Measurements from ENCODE around the gene TOMM7. TPM values are rescaled to one million over a fixed set of nuclear protein-coding genes. Genes with fewer than 3 reads are reported as not detected.

The TOMM7 gene
- total RNA-seq, 1 experiment from 2014 or later: 325 TPM

- intact Hi-C loops (cut with micrococcal nuclease): loop anchor here (5.0 kb wide), 1 partner anchor 149 kb away; the partner anchor contains the start of gene HYCC1
- H3K79me2 ChIP-seq (ENCODE audit: insufficient read depth, low read length): no peaks in the 10 kb centered on the region
- no peak overlapping the region for H2AFZ ChIP-seq (ENCODE audit: low read depth, low read length, poor library complexity, severe bottlenecking)
- H3K27ac ChIP-seq (ENCODE audit: low read depth, low read length): no peak overlapping the region
- no peaks in the 10 kb centered on the region for H3K9me2 ChIP-seq (ENCODE audit: insufficient read depth)
- POLR2A ChIA-PET: no interaction called here
- no peaks in the 10 kb centered on the region for H4K20me1 ChIP-seq (ENCODE audit: insufficient read depth)
- BruUV-seq (replicated peaks): no TSS peak
- DNase-seq (ENCODE audit: low read depth, low spot score) (no peak), ATAC-seq (no peak)
- peaks cover 2 to 7% of the 10 kb centered on the region in 2 experiments; a peak in 1 of 4 replicates for H3K36me3 ChIP-seq (ENCODE audit: control insufficient read depth in 1 of 2, insufficient read depth in 2 of 2, low read length in 2 of 2)
- RAD21 ChIA-PET (ENCODE audit: low non-redundant PET in 1 of 2, low total read pairs in 2 of 2, uncharacterized antibody in 2 of 2, unreplicated experiment in 2 of 2): no interaction called here
- TF ChIP-seq REST (IDR thresholded peaks at IDR 0.05; ENCODE audit: low read depth) (no peak), YY1 (IDR thresholded peaks at IDR 0.05; ENCODE audit: extremely low read depth, insufficient replicate concordance, low read depth, low read length) (no peak), SRF (IDR thresholded peaks at IDR 0.05; ENCODE audit: low read depth) (no peak), FOSL1 (IDR thresholded peaks at IDR 0.05; ENCODE audit: low read depth) (no peak), POLR2A (IDR thresholded peaks at IDR 0.05; ENCODE audit: borderline replicate concordance, extremely low read depth, insufficient read depth, insufficient read length) (no peak), SIN3A (IDR thresholded peaks at IDR 0.05; ENCODE audit: low read depth) (no peak), ZFX (IDR thresholded peaks at IDR 0.05) (no peak), ELF1 (IDR thresholded peaks at IDR 0.05; ENCODE audit: borderline replicate concordance, low read depth) (no peak), RAD21 (IDR thresholded peaks at IDR 0.05; ENCODE audit: low read depth) (no peak), MAX (IDR thresholded peaks at IDR 0.05) (no peak), EZH2phosphoT487 (IDR thresholded peaks at IDR 0.05; ENCODE audit: borderline replicate concordance) (no peak), EGR1 (IDR thresholded peaks at IDR 0.05; ENCODE audit: low read depth) (no peak), SP1 (IDR thresholded peaks at IDR 0.05; ENCODE audit: low read depth) (no peak), TCF7L2 (IDR thresholded peaks at IDR 0.05; ENCODE audit: borderline replicate concordance, extremely low read depth, insufficient read depth, insufficient read length) (no peak), EZH2 (IDR thresholded peaks at IDR 0.05) (no peak), ATF3 (IDR thresholded peaks at IDR 0.05) (no peak), CBX3 (IDR thresholded peaks at IDR 0.05; ENCODE audit: low read depth) (no peak)
- H3K4me1 ChIP-seq (ENCODE audit: control insufficient read depth in 1 of 2, insufficient read depth in 2 of 2, low read length in 2 of 2): peaks cover 18 to 22% of the 10 kb centered on the region in 2 experiments
- no peak overlapping the region for H3K4me2 ChIP-seq (ENCODE audit: low read length)
- no peaks in the 10 kb centered on the region for H3K9me3 ChIP-seq (ENCODE audit: control insufficient read depth in 1 of 2, insufficient read depth in 1 of 2, low read depth in 1 of 2, low read length in 2 of 2)
- H3K9ac ChIP-seq (ENCODE audit: low read length): no peak overlapping the region
- H3K27me3 ChIP-seq (ENCODE audit: insufficient read depth, low read length): no peaks in the 10 kb centered on the region
- H3K4me3 ChIP-seq (replicated peaks in 1 of 2; ENCODE audit: low read depth in 1 of 2, low read length in 2 of 2): no peak overlapping the region
- CTCF ChIA-PET: no interaction called here
These were observed 40.7 kb upstream of the TOMM7 start for GRCh38 chr7:22863156-22863899.
